ENCODE measurements around the gene TPRG1L. TPM values are rescaled to one million over a fixed set of nuclear protein-coding genes. Genes with fewer than 3 reads are reported as not detected.

Gene TPRG1L
- total RNA-seq, 2 donors from 2014 or later = 27.4 to 37.6 TPM

DNA sequence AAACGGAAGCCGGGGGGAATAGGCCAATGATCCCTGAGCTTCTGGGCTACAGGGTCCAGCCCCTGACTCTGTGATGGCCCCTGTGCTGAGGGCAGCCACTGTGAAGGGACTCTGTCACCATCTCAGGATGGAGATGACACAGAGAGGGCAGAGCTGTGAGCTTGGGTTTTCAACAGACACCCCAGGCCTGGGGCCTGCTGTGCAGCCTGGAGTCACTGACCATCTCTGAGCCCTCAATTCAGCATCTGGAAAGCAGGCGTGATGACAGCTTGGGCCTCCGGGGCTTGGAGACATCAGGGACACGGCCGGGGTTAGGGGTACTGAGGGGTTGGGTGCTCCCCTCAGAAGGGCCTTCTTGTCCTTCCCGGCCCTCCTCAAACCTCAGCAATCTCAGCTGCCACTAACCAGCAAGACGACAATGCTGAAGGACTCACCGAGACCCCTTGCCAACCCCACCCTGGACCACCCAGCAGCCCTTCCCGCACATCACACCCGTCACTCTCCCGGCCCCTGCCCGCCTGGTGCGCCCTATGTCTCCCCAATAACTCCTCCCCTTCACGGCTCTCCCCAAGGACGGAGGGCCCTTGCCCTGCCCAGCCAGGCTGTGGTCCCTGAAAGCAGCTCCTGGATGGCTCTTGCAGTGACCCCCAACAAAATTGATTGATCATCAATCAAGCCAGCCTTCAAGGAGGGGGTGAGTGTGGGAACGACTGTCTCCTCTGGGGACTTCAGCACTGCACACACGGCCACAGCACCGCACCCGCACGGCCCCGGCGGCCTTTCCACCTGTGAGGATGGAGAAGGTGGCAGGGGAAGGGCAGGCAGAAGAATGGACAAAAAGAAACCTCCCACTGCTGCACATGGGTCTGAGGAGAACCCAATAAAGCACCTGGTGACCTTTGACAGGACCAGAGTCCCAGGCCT, 17.8 kb upstream of the TPRG1L start:
- H3K4me1 ChIP-seq (ENCODE audit: control insufficient read depth in 1 of 2, low read depth in 2 of 2) = peaks cover 12 to 13% of the 10 kb centered on the region in 2 donors
- ATAC-seq (ENCODE audit: insufficient number of reproducible peaks, low FRiP score, low read depth) (no peak), DNase-seq (ENCODE audit: low spot score) (no peak)
- H3K27ac ChIP-seq = no peak overlapping the region
- H3K27me3 ChIP-seq (replicated peaks; ENCODE audit: insufficient read depth) = no peaks in the 10 kb centered on the region
- no peaks in the 10 kb centered on the region for H3K36me3 ChIP-seq
- no peaks in the 10 kb centered on the region for H3K9me3 ChIP-seq
- TF ChIP-seq, protein P1, sequence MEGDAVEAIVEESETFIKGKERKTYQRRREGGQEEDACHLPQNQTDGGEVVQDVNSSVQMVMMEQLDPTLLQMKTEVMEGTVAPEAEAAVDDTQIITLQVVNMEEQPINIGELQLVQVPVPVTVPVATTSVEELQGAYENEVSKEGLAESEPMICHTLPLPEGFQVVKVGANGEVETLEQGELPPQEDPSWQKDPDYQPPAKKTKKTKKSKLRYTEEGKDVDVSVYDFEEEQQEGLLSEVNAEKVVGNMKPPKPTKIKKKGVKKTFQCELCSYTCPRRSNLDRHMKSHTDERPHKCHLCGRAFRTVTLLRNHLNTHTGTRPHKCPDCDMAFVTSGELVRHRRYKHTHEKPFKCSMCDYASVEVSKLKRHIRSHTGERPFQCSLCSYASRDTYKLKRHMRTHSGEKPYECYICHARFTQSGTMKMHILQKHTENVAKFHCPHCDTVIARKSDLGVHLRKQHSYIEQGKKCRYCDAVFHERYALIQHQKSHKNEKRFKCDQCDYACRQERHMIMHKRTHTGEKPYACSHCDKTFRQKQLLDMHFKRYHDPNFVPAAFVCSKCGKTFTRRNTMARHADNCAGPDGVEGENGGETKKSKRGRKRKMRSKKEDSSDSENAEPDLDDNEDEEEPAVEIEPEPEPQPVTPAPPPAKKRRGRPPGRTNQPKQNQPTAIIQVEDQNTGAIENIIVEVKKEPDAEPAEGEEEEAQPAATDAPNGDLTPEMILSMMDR (IDR thresholded peaks at IDR 0.05) = no peak
- no peak overlapping the region for H3K4me3 ChIP-seq

DNA sequence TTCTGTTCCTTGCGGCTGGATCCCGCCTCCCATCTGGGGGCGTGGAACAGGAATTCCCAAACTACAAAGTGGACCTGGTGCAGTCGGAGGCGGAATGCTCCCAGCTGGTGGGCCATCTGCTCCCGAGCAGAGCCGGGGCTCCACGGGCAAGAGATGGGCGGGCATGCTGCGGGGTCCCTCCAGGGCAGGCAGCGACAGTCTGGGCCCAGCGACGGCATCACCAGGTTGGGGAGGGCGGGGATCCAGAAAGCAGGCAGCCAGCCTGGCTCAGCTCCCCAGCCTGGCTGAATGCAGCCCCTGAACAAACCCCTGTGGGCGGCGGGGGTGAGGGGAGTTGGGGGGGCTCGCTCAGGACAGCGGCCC, 17.1 kb upstream of the TPRG1L start:
- no peak for DNase-seq (ENCODE audit: low spot score)

DNA sequence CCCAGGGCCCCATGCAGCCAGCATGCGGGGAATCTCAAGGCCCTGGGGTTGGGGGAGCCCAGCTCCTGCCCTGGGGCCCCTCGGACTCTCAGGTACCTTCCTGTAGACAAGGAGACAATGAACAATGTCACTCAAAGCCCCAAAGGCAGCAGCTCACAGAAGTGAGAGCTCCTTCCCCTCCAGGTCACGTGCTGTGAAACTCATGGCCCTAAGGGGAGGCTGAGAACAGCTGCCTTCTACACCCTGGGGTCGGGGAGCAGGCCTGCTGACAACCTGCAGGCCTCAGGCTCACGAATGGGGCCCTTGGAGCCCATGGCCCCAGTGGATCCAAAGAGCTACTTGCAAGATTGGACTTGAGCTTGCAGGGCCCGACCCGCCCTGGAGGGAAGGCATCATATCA, 16.7 kb upstream of the TPRG1L start:
- Histone ChIP-seq H3K36me3 (no peaks in the 10 kb centered on the region), H3K4me3 (no peak overlapping the region), H3K27me3 (replicated peaks; ENCODE audit: insufficient read depth) (no peaks in the 10 kb centered on the region), H3K4me1 (ENCODE audit: control insufficient read depth in 1 of 2, low read depth in 2 of 2) (peaks cover 12 to 13% of the 10 kb centered on the region in 2 donors), H3K9me3 (no peaks in the 10 kb centered on the region), H3K27ac (no peak overlapping the region)
- no peak for DNase-seq (ENCODE audit: low spot score)
- no peak for ATAC-seq (ENCODE audit: insufficient number of reproducible peaks, low FRiP score, low read depth)
- TF ChIP-seq, protein P1 (IDR thresholded peaks at IDR 0.05) = no peak

More for the DNA sequence above, 17.1 kb upstream of the TPRG1L start:
- Histone ChIP-seq H3K36me3 (no peaks in the 10 kb centered on the region), H3K4me3 (no peak overlapping the region), H3K27me3 (replicated peaks; ENCODE audit: insufficient read depth) (no peaks in the 10 kb centered on the region), H3K9me3 (no peaks in the 10 kb centered on the region), H3K4me1 (ENCODE audit: control insufficient read depth in 1 of 2, low read depth in 2 of 2) (peaks cover 12 to 13% of the 10 kb centered on the region in 2 donors), H3K27ac (no peak overlapping the region)
- no peak for ATAC-seq (ENCODE audit: insufficient number of reproducible peaks, low FRiP score, low read depth)
- TF ChIP-seq, protein P1 (IDR thresholded peaks at IDR 0.05) = no peak

DNA sequence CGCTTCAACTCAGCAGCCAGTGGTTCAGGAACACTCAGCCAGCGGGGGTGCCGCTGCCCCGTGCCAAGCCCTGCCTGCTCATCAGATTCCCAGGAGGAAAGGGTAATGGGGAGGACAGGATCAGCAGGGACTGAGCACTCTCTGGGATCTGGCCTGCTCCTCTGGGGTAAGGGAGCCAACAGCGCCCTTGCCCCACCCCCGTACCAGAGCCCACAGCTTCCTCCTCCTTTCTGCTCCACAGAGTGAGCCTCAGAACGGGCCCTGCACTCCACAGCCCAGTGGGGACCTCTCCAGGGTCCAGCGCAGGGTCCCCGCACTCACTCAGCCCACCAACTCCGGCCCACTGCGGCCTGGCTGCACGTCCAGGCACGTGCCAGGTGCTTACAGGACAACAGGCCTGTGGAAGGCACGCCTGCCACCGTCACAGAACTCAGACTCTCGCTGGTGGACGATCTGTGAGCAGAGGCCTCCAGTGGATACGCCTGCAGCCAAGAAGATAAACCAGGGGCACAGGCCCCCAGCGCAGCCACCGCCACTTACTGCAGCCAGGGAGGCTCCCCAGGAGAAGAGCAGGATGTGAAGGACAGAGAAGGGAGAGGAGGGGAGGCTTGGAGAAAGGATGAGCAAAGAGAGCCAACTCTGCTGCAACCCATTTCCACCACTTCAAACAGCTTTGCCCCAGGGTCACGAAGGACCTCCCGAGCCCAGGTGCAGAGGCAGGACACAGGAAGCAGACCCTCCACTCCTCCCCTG, 15.6 kb upstream of the TPRG1L start:
- no peaks in the 10 kb centered on the region for H3K27me3 ChIP-seq (replicated peaks; ENCODE audit: insufficient read depth)
- peaks cover 12 to 13% of the 10 kb centered on the region in 2 donors for H3K4me1 ChIP-seq (ENCODE audit: control insufficient read depth in 1 of 2, low read depth in 2 of 2)
- H3K36me3 ChIP-seq = no peaks in the 10 kb centered on the region
- H3K27ac ChIP-seq = no peak overlapping the region
- no peaks in the 10 kb centered on the region for H3K9me3 ChIP-seq
- H3K4me3 ChIP-seq = no peak overlapping the region
- no peak for DNase-seq (ENCODE audit: low spot score)
- no peak for ATAC-seq (ENCODE audit: insufficient number of reproducible peaks, low FRiP score, low read depth)
- TF ChIP-seq, protein P1 (IDR thresholded peaks at IDR 0.05) = no peak

Measured in thoracic aorta (tissue), 2 donors.